OCI-M1 (cell line): ENCODE results near the gene MUSTN1.

Source experiments
- DNase-seq: peaks from one replicate; lab custom pipeline; 2025; lab: John Stamatoyannopoulos, UW

The MUSTN1 gene

DNA sequence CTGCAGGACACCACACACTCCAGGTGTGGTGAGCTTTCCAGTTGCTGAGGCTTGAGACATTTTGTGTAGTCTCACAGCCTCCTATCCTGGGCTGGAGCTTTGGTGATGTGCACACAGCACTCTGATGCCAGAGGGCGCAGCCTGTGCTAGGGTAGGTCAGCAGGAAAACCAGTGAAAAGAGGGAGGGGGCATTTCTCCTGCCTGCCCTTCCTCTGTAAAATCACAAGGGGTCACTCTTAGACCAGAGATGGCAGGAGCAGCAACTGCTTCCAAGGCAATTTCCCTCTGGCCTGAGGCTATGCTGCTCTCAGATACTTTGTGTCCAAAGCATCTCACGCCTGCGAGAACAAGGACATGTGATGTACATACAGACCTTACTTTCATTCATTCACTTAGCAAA lies 16.5 kb upstream of the MUSTN1 start:
- DNase-seq = peak; percentile 70

DNA sequence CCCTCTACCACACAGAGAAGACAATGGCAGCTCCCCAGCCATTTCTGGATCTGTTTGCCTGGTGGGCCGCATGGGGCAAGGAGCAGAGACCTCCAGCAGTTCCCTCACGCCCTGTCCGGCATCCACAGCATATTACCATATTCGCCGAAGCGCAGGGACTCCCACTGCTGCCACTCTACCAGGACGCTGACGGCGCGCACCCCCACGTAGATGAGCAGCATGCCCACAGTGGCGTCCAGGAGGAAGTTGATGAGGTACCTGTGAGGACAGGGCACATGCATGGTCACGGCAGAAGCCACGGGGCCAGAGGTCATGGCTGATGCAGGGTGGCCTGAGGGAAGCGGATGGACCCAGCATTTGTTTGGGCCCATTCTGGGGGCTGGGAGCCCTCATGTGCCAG lies 14.8 kb upstream of the MUSTN1 start:
- DNase-seq = no peak

DNA sequence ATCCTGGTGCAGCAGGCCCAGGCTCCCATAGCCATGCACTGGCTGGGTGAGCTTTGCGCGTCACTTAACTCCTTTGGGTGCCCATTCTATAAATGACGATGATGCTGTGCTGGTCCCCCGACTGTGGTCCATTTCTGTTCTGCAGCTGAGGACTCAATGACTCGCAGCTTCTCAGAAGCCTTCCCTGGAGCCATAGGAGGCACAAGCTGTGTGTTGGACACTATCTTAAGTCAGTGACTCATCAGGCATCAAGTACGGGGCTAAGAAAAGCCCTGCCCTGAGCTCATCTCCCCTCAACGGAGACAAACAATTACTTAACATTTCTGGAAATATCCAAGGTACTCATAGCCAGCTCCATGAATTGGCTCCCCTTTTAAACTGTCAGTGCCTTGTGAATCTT lies 13.8 kb upstream of the MUSTN1 start:
- DNase-seq = no peak

DNA sequence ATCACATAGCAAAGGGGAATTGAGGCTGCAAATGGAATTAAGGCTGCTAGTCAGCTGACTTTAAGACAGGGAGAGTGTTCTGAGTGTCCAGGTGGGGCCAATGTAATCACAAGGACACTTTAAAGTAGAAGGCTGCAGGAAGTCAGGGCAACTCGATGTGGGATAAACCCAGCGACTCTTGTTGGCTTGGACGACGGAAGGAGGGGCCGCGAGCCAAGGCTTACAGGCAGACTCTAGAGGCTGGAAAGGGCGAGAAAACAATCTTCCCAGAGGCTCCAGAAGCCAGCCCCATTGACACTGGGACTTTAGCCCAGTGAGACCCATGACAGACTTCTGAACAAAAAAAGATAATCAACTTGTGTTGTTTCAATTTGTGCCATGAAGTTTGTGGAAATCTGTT lies 12.9 kb upstream of the MUSTN1 start:
- DNase-seq = no peak

DNA sequence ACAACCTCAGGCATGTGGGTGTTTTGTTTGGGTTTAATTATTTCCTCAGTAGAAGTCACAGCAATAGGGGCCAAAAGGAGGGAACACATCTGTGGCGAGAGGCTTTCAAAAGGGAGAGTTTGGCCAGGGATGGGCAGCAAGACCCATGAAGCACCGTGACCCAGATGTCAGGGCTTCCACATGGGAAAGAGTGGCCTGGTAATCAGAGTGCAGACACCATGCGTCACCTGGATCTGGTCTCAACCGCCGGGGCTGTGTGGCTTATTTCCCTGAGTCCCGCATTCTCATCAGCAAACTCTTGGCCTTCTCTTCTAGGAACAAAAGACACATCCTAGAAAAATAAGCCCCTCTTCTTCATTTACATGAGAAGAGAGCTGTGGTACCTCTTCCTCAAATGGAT lies 12.4 kb upstream of the MUSTN1 start:
- no peak for DNase-seq

DNA sequence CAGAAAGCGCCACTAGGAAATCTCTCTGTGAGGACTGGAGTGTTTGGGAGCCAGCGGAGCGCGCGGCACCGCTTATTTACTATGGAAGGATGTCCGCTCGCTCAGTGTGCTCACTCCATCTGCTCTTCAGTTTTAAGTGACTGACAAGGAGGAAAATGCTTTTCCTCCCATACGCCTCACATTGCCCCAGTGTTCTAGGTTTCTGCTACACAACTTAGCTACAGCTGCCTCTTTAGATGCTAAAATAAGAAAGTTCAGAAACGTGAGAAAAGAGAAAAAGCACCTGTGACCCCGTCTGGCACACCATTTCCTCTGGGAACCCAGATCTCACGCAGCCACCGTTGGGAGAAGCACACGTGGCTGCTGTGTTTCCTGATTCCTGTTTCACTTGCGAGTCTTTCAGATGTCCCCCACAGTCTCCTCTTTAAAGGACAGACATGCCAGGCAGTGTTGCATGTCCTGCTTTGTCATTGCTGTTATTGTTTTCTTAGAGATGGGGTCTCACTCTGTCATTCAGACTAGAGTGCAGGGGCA lies 11.7 kb upstream of the MUSTN1 start:
- no peak for DNase-seq

DNA sequence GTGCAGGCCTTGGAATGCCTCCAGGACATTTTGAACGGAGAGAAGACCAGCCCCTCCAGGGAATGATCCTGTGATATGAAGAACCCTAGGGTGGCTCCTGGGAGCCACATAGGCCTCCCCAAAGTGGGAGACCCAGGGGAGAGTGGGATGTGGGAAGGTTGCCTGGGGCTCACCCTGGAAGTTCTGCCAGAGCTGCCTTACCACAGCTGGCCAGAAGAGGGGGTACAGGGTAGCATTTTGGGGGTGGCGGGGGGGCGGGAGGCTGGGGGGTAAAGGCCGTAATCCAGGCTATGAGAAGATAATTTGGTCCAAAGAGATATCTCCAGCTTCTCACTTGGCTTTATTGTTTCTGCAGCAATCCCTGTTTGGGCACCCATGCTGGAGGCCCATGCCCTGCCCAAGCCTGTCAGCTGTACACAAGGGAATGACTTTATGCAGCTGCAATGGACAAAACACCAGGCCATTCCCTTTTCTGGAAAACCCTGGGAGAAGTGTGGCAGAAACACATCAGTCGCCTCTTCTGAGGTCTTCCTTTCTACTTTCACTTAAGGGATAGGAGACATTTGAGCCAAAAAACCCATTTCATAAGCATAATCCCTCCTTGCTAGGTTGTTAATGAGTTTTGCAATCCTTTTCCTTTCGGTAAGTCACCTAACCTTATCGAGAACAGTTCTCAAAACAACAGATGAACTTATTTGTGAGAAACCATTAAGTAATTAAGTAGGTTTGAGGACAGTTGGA lies 11.0 kb upstream of the MUSTN1 start:
- no peak for DNase-seq

DNA sequence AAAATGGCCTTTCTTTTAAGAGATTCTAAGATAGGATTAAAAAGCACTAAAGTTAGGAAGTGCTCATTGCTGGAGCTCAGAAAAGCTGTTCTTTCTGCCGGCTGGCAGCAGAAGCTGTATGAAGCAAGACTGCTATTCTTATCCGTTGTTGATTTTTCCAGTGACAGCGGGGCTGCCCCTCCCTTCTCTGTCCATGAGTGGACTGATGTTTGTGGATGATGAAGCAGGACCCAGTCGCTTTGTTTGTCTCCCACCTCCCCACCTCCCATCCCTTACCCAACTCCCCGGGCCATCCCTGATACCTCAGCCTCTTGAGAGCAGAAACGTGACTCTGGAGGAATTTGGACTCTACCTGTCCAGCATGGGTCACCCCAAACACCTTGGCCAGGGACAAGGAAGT lies 10.3 kb upstream of the MUSTN1 start:
- no peak for DNase-seq

DNA sequence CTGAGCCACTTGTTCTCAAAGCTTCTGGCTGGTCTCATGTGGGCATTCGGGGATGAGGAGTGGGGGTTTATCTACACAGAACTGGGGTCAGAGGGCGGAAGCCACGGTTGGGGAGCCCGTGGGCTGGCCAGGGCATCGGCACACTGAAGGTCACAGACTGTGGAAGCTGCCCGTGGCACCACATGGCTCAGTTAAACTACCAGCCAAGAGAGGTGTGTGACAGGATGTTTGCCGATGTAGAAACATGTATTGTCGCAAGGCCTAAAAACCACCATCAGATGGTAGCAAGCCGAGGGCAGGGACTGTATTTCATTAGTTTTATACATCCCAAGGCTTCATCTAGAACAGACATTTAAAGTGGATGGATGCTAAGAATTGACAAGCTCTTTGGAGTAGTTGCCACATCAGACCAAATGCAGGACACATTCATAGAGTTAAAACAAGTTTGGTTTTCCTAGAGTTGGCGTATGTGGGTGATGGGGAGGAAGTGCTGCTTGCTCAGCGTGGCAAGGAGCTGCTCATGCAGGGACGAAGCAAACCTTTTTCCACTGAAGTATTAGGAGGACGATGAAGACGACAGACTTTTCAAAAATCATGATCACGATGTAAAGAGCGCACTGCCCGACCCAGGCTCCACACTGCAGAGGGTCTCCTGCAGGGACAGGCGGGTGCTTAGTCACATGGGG lies 9.6 kb upstream of the MUSTN1 start:
- no peak for DNase-seq

DNA sequence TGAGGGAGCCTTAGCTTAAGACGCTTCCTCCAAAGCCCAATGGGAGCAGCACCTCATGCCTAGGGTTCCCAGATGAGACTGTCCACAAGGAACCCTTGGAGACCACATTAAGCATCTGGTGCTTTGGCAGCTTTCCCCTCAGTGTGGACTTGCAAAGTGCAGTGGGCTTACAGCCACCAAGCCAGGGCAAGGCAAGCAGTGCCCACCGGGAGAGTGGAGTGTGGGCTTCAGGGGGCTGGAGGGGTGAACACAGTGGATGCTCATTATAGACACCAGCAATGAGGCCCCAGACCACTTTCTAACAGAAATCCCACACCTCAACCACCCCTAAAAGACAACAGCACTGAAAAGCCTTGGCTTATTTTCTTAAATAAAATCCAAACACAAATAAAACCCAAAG lies 9.1 kb upstream of the MUSTN1 start:
- DNase-seq = no peak

DNA sequence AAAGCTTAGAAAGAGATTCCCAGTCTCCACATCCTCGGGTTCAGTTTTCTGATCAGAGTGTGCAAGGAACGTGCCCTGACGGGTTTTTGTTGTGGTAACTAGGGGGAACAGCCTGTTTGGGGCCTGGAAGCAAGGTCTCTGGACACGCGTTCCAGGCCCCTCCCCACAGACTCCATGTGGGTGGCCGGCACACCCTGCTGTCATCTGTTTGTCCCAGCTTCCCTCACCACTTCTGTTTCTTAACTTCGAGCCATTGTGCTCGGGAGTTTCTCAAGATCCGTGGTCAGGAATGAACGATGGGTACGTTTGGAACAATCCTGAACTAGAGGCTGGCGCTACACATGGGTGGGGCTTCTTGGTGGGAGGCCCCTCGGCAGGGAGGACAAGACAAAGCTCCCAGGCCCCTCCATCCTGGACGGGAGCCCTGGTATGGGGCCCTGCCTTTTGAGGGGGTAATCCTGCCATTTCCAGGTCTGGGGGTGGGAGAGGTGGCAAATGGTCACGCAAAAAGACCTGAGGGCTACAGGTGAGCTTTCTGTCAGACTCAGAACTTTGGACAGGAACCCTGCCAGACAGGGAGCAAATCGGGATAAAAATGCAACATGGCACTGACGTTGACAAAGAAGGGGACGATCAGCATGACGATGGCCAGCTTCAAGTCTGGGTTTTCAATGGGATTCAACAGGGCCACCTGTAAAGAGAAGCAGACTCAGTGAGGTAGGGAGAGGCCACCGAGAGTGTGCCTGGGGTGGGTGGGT lies 8.5 kb upstream of the MUSTN1 start:
- DNase-seq = no peak

DNA sequence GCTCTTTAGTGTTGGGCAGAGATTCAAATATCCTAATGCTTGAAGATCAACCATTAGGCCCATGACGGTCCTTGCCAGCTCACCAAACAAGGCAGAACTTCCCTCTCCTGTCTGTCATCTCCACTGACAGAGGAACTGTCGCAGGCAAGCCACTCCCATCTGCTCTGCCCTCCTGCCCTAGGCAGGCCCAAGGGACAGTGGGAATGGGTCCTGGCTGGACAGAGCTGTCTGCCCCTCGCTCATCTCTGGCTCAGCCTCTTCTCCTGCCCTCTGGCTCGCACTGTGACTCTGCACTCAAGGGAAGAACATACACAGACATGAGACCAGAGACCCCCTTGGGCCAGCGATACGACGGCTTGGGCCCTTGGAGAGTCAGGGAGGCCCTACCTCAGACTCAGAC lies 7.6 kb upstream of the MUSTN1 start:
- DNase-seq = no peak

DNA sequence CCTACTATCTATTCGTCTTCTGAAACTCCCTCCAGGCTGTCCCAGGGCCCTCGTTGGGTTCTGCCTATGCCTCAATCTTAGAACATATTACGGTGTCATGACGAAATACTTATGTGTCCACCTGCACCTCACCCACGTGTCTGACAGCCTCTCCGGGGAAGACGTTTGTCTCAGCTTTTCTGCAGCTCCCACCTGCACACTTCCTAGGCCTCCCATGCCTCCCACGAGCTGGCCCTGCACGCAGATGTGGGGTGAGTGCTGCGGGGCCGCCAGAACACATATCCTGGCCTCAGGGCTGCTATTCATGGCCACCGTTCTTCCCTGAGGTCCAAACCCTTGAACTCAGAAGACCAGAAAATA lies 7.1 kb upstream of the MUSTN1 start:
- DNase-seq = no peak

DNA sequence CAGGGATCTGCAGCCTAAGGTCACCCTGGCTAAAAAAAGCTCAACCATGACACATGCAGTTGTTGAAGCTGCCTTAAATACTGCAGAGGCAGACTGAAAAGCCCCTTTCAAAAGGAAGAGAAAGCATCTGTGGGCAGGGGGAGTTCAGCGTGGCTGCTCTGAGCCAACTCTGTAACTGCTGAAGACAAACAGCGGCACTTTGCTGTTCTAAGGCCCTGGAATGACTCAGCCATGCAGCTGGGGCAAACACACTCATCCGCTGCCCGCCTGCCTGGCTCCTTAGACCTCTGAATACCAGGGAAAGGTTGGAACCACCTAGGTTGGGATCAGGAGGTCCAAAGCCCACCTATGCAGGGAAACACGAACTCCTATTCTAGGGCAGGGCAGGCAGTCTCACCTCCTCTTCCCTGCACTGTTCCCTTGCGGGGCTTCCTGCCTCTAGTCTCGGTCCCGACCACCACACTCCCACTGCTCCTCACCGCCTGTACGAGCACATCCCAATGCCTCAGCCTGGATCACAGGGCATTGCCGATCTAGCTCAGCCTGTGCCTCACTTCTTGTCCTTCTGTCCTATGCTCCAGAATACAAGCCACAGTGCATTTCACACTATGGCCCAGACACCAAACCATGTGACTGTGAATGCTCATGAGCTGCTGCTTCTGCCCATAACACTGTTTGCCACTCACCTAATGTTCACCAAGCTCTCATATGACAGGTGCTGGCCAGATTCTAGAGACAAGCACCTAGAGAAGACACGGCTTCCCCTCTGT lies 6.6 kb upstream of the MUSTN1 start:
- no peak for DNase-seq

DNA sequence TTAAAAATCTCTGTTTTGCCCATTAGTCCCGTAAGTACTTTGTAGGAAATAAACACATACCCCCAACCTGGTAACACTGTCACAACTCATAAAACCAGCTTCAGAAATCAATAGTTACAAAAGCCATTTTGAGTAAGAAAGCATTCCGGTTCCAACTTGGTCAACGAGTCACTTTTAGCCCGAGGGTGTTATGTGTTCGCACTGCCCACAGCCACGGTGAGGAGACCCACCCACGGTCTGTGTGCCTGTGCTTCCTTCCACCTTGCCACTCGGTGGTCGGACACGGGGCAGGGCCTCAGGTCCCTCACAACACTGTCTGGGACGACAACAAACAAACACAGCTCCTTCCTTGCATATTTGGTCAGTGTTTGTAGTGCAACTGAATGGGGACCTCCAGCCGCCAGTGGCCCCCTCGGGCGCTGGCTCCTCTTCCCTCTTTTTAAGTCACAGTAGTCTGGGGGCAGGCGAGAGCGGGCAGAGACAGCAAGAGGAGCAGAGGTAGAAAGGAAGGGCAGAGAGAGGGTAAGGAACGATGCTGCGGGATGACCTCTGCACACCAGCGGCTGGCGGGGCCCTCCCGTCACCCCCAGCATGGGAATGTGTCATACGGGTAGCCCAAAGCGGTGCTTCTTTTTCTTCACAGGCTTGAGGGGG lies 5.2 kb upstream of the MUSTN1 start:
- no peak for DNase-seq

DNA sequence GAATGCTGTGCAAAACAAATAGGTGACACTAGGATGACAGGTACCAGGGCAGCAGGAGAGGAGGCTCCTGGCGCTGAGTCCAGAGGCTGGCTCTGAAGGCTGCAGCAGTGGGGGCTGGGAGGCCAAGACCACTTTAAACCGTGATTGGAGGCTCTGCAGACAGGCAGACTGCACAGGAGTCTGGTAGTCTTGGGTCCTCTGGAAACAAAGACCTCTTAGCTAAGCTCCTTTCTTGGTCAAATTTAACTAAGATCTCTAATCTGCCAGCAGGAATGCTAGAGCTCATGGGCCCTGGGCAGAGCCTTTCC lies 4.4 kb upstream of the MUSTN1 start:
- no peak for DNase-seq

DNA sequence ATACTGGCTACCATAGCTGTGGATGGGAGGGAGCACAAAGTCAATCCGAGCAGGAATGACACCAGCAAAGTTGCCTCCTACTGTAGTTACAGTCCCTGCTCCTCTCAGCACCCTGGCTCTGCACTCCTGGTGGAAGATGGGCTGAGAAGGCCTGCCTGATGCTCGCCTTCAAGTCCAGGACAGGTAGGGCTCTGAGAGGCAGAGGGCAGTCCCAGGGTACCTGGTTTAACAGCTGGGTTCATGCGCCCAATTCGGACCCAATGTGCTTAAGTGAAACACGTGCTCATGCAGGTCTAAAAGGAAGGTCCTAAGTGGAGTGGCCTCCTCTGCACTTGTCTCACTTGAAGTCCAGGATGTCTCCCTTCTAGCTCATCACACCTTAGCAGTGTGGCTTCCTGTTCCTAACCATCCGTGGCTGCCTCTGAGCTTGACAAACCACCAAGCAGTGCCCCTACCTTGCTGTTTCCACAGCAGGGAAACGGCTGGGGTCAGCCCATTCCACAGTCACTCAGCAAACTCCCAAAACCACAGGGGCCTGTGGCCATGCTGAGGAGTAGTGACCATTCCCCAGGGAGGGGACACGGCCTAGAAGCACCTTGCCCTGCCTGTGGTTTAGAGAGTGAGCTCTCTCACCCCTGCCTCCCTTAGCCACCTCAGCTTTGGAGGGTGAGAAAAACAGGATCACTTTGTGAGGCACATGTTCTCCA lies 3.9 kb upstream of the MUSTN1 start:
- no peak for DNase-seq

DNA sequence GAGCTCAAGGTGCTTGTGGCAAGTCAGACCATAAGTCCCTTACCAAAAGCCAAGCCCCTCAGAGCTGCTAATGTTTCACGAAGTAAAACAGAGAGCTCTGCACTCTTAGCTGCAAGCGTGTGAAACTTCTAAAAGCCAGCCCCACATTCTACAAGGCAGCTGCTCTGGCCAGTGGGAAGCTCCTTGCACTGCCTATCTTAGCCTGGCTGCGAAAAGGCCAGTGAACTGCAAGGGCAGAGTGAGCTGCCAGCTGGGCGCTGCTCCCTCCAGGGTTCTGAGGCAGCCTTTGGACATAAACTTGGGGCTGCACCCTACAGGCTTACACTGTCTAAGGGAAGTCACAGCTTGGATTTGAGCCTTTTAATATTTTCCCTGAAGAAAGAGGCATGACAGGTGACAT lies 2.2 kb upstream of the MUSTN1 start:
- no peak for DNase-seq

DNA sequence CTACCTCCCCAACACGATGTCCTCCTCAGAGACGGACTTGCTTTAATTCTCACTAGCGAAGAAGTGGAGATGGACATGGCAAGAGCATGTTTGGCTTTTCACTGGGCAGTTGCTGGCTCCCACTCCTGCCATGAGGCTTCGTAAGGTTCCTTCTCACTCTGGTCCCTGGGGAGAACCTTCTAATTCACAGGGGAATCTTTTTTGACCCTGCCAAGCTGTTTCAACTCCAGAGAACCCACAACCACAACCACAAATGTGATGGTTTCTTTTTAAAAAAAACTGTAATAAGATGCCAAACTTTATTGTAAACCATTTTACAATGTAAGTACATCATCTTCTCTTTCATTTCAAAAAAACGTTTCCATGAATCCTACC lies 1.6 kb upstream of the MUSTN1 start:
- no peak for DNase-seq

DNA sequence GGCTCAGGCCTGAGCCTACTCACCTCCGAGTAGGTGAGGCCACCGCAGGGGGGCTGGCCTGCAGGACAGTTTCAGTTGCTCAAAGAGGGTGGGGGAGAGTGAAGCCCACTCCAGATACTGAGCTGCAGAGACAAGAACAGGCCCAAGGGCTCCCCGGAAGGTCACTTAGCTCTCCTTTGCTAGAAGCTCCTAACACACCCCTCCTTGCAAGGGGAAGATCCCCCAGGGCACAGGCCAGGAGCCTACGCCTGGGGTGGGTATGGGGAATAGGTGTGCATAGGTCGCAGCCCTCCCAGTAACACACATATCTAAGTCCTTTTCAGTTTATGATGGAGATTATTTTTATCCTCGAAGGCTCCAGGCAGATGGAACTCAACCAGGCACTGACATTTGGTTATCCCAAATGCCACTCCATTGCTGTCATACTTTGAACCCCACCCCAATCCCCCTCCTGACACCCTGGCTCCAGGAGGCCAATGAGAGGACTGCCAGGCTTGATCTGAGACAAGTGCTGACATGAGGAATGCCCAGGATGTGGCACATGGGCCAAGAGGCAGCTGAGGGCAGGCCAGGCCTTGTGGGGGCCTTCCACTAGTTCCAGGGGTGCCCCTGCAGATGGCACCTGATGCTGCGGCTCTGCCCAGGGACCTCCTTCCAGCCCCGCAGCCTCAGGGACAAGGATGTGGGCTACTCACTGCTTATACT lies 1.1 kb upstream of the MUSTN1 start:
- no peak for DNase-seq

DNA sequence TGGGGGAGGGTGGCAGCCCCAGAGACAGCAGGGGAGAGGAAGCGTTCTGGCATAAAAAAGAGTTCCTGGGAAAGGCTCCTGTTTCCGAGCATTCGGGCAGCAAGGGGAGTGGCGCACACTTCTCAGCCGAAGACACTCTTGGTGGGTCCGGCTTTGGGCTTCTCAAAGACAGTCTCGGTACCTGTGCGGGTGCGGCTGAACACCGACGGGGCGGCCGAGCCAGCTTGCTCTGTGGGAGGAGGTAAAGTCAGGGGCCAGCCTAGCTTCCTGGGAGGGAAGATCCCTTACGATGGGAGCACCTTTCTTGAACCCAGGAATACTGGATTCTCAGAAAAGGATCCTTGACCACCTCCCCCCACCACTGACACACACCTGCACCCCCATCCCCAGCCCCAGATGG lies 1.6 kb downstream of the MUSTN1 start:
- DNase-seq = no peak
